Lung (tissue), 12 donors: ENCODE results near the gene CNN3. TPM values are rescaled to one million over a fixed set of nuclear protein-coding genes. Genes with fewer than 3 reads are reported as not detected.

Source experiments
- ATAC-seq: fragments of 200-7000 bp; cut with Tn5 transposase; one replicate; pipeline ENCODE4 v1.9.1; 2020; ENCODE audit warnings: moderate number of reproducible peaks; ENCODE audit not compliant: insufficient read depth, low FRiP score
- DNase-seq, 3 donors: peaks; one replicate each; pipeline ENCODE4 v3.0.0-alpha.2; 2013 to 2017
- H3K27ac ChIP-seq, 2 donors: one replicate each; pipeline ENCODE4 v1.5.1; 2013; ENCODE audit warnings: mild to moderate bottlenecking in 2 of 2, moderate library complexity in 2 of 2, control low read depth in 1 of 2, inconsistent platforms in 1 of 2, low read depth in 1 of 2, low read length in 1 of 2
- H3K27me3 ChIP-seq, 3 donors: one replicate each; pipeline ENCODE4 v1.5.1; 2013; ENCODE audit warnings: low read length in 2 of 3; ENCODE audit not compliant: control insufficient read depth in 3 of 3, insufficient read depth in 3 of 3
- H3K36me3 ChIP-seq, 4 donors: one replicate each; pipeline ENCODE4 v1.5.1; 2013; ENCODE audit warnings: low read length in 4 of 4, mild to moderate bottlenecking in 1 of 4, moderate library complexity in 1 of 4; ENCODE audit not compliant: control insufficient read depth in 4 of 4, insufficient read depth in 4 of 4
- H3K4me1 ChIP-seq, 5 donors: one replicate each; pipeline ENCODE4 v1.5.1; 2013; ENCODE audit warnings: low read length in 5 of 5, mild to moderate bottlenecking in 2 of 5, moderate library complexity in 1 of 5; ENCODE audit not compliant: control insufficient read depth in 5 of 5, insufficient read depth in 5 of 5
- H3K4me3 ChIP-seq: one replicate; pipeline ENCODE4 v1.5.1; 2013; ENCODE audit warnings: mild to moderate bottlenecking, control low read depth, moderate library complexity
- H3K9ac ChIP-seq, 2 donors: one replicate each; pipeline ENCODE4 v1.5.1; 2013; ENCODE audit warnings: low read length in 2 of 2, control low read depth in 1 of 2; ENCODE audit not compliant: insufficient read depth in 1 of 2
- H3K9me3 ChIP-seq, 4 donors: one replicate each; pipeline ENCODE4 v1.5.1; 2013; ENCODE audit warnings: low read length in 3 of 4, mild to moderate bottlenecking in 1 of 4, moderate library complexity in 1 of 4; ENCODE audit not compliant: control insufficient read depth in 4 of 4, insufficient read depth in 3 of 4
- WGBS, 2 donors: extraction: QIAGEN DNeasy Blood & Tissue Kit; methylation state at CpG; one replicate each; pipeline ENCODE4 v1.1.7; 2013; 5-methylcytosine and 5-hydroxymethylcytosine counted together
- polyA plus RNA-seq, 2 donors: library from polyadenylated mRNA; stranded (reverse); fragments of 200-250 nt; gene quantifications; one replicate each; pipeline ENCODE4 v1.2.1, GENCODE V29; 2013
- total RNA-seq, 2 donors: library from RNA; depleted of rRNA in 1 of 2; stranded (reverse); fragments of >200 nt in 1 of 2; gene quantifications; one replicate each; pipeline ENCODE4 v1.2.1, GENCODE V29; 2014 to 2021
- TF ChIP-seq, protein P1 (sequence below): IDR thresholded peaks from 2 replicates; pipeline ENCODE4 v1.5.1; 2012; ENCODE audit warnings: mild to moderate bottlenecking; ENCODE audit errors: control extremely low read depth, extremely low read depth
- donor health status: control.
- donor health status: control.
- donor health status: Bipolar disorder and iron deficiency.
- donor health status: healthy.
- donor health status: DM: yes; HTN: yes; CAD: no.

The CNN3 gene
- total and polyA plus RNA-seq, 4 donors = 79.9 to 265 (median 182) TPM

- no peak for ATAC-seq
- no peak overlapping the region for H3K27ac ChIP-seq
These were observed 39.1 kb upstream of the CNN3 start for GRCh38 chr1:94966033-94966432.

GRCh38 chr1:94963864-94964263 lies 37.0 kb upstream of the CNN3 start:
- no peaks in the 10 kb centered on the region for H3K9me3 ChIP-seq
- no peak overlapping the region for H3K27ac ChIP-seq
- H3K9ac ChIP-seq = no peak overlapping the region
- ATAC-seq (no peak), DNase-seq (no peak)
- H3K4me3 ChIP-seq = no peak overlapping the region
- 83 to 85% methylated on average over 8 of the region's 8 CpGs for WGBS, 2 donors
- peaks cover 0 to 6% (median 0%) of the 10 kb centered on the region in 5 donors for H3K4me1 ChIP-seq
- H3K36me3 ChIP-seq = no peaks in the 10 kb centered on the region
- TF ChIP-seq, protein P1, sequence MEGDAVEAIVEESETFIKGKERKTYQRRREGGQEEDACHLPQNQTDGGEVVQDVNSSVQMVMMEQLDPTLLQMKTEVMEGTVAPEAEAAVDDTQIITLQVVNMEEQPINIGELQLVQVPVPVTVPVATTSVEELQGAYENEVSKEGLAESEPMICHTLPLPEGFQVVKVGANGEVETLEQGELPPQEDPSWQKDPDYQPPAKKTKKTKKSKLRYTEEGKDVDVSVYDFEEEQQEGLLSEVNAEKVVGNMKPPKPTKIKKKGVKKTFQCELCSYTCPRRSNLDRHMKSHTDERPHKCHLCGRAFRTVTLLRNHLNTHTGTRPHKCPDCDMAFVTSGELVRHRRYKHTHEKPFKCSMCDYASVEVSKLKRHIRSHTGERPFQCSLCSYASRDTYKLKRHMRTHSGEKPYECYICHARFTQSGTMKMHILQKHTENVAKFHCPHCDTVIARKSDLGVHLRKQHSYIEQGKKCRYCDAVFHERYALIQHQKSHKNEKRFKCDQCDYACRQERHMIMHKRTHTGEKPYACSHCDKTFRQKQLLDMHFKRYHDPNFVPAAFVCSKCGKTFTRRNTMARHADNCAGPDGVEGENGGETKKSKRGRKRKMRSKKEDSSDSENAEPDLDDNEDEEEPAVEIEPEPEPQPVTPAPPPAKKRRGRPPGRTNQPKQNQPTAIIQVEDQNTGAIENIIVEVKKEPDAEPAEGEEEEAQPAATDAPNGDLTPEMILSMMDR = no peak
- H3K27me3 ChIP-seq = no peaks in the 10 kb centered on the region

More at GRCh38 chr1:94966033-94966432, 39.1 kb upstream of the CNN3 start:
- WGBS, 2 donors = 74 to 77% methylated on average over 1 of the region's 1 CpG
- Histone ChIP-seq H3K4me3 (no peak overlapping the region), H3K27me3 (no peaks in the 10 kb centered on the region), H3K36me3 (no peaks in the 10 kb centered on the region), H3K9me3 (no peaks in the 10 kb centered on the region), H3K9ac (no peak overlapping the region), H3K4me1 (peaks cover 0 to 6% (median 0%) of the 10 kb centered on the region in 5 donors)
- no peak for DNase-seq
- TF ChIP-seq, protein P1 = no peak

- 4 to 7% methylated on average over 10 of the region's 10 CpGs for WGBS, 2 donors
- H3K4me3 ChIP-seq = peak overlapping the region; percentile 18
- H3K27me3 ChIP-seq = no peaks in the 10 kb centered on the region
- TF ChIP-seq, protein P1 = no peak
- DNase-seq = peak; percentile 30 to 76 (median 67)
- no peaks in the 10 kb centered on the region for H3K9me3 ChIP-seq
- H3K27ac ChIP-seq = peak overlapping the region; percentile 77 to 78
- peak overlapping the region in 1 of 2 donors; percentile 95 for H3K9ac ChIP-seq
- peak; percentile 39 for ATAC-seq
- peaks cover 0 to 6% (median 0%) of the 10 kb centered on the region in 5 donors for H3K4me1 ChIP-seq
- no peaks in the 10 kb centered on the region for H3K36me3 ChIP-seq
These were observed 35.7 kb upstream of the CNN3 start for GRCh38 chr1:94962409-94963265.
